GM19351 (cell line): ENCODE results near the gene BRI3BP.
A peak's percentile ranks its signal among the peaks of the same experiment; 100 is the strongest.

Experiments
- ATAC-seq: cut with Tn5 transposase; IDR thresholded peaks from one replicate; pipeline ENCODE4 v1.9.1; 2021; ENCODE audit warnings: mild to moderate bottlenecking, moderate library complexity; ENCODE audit not compliant: unreplicated experiment

Gene BRI3BP

GRCh38 chr12:124993626-124994436 lies at the start of gene BRI3BP:
Gene BRI3BP (plus strand): TSS chr12:124993645. CDS start chr12:124993791, 146 bp downstream.
- peak; percentile 47 for ATAC-seq

DNA sequence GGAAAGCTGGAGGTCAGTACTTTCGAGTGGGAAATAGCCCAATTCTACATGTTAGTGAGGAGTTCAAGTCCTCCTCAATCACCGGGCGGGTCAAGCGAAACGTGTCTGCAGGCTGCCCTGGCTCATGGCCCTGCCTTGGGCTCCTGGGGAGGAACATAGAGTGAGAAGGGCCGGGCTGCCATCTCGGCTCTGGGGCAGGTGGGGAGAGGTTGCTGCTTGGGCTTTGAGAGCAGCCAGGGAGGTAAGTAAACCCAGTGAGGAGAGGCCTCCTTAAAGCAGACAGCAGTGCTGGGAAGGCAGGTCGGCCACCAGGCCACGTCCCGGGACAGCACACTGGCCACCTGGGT lies 47.0 kb upstream of the BRI3BP start:
- ATAC-seq, result no peak

DNA sequence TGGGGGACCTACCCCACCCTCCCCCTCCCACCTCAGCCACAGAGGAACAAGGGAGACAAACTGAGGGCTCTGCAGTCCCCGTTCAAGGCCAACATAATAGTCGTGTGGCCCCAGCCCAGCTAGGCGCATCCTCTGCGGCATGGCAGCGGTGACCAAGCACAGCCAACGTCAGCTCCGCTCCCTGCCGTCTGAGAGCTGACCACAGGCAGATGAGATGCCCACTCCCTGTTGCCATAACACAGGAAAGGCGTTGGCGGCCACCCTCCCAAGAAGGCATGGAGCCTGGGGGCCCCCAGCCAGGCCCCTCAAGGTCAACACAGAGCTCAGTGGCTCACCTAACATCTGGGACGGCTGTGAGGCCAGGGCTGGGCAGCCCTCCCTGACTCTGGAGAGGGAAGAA lies 46.4 kb upstream of the BRI3BP start:
- ATAC-seq, result no peak

- ATAC-seq, result no peak
These were observed 45.7 kb upstream of the BRI3BP start for GRCh38 chr12:124947561-124948398.

- ATAC-seq, result no peak
These were observed 44.4 kb upstream of the BRI3BP start for GRCh38 chr12:124949066-124949465.

- ATAC-seq, result no peak
These were observed 43.4 kb upstream of the BRI3BP start for GRCh38 chr12:124949779-124950728.

- ATAC-seq, result no peak
These were observed 41.1 kb upstream of the BRI3BP start for GRCh38 chr12:124952295-124952694.

- ATAC-seq, result no peak
These were observed 40.6 kb upstream of the BRI3BP start for GRCh38 chr12:124952801-124953200.

DNA sequence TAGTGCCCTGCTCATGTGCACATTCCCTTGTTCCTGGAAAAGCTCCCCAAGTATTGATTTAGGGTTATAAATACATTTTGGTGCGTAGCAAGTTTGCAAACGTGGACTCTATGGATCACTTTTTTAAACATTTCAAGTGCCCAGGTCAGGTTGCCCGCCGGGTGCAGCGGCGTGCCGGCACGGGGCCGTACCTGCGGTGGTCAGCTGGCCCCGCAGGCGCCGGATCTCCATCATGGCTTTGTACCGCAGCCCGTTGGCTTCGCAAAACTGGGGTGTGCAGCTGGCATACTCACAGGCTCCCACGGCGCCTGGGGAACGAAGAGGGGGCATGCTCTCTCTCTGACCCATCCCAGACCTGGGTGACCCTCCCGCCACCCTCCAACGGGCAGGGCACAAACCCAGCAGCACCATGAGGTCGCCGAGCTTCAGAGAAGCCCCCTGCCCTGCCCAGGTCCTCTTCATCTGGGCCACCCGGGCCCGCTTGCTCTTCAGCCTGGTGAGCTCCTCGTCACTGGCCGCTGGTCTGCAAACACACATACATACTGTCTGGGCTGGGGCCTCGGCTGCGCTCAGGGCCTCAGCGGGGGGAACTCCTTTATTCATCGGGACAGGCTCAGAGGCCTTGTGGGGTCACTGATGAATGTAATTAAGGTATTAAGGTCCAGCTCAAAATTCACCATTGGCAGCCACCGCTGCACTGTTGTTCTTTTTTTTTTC lies 39.6 kb upstream of the BRI3BP start:
- ATAC-seq, result no peak

DNA sequence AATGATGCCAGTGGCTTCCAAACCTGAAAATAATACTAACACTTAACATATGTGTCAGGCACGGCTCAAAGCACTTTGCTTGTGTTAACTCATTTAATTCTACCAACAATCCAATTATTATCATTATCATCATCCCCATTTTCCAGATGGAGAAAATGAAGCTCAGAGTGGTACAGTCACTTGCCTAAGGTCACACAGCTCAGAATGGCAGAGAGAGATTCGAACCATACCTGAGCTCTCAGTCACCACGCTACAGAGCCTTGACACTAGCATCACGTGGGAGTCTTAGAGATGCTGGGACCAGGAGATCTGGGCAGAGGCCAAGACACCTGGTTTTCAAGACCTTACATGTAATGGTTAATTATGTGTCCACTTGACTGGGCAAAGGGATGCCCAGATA lies 38.7 kb upstream of the BRI3BP start:
- ATAC-seq, result no peak

DNA sequence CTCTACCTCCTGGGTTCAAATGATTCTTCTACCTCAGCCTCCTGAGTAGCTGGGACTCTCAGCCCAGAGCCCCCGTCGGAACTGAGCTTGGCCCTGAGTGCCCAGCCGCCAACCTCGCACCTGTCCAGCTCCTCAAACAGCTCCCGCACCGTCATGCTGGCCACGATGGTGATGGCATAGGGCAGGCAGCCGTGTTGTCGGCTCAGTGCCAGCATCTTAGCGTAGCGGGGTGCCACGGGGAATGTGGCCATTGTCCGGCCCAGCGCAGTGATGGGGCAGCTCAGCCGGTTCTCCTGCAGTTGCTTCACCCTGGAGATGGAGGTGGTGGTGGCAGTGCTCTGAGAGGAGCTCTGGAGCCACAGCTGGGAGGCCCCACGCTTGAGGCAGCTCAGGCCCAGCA lies 36.9 kb upstream of the BRI3BP start:
- ATAC-seq, result no peak

DNA sequence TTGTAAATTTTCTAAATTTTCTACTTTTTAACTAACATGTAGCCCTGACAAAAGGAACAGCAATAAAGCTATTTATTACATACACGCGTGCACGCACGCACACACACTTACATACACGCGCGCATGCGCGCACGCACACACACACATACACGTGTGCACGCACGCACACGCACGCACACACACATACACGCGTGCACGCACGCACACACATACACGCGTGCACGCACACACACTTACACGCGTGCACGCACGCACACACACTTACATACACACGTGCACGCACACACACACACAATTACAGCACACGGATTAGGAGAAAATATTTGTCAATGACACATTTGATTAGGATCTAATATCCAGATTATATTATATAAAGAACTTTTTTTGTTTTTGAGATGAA lies 32.4 kb upstream of the BRI3BP start:
- ATAC-seq, result no peak

- ATAC-seq, result no peak
These were observed 30.2 kb upstream of the BRI3BP start for GRCh38 chr12:124963211-124963610.

- ATAC-seq, result no peak
These were observed 29.2 kb upstream of the BRI3BP start for GRCh38 chr12:124964251-124964650.

DNA sequence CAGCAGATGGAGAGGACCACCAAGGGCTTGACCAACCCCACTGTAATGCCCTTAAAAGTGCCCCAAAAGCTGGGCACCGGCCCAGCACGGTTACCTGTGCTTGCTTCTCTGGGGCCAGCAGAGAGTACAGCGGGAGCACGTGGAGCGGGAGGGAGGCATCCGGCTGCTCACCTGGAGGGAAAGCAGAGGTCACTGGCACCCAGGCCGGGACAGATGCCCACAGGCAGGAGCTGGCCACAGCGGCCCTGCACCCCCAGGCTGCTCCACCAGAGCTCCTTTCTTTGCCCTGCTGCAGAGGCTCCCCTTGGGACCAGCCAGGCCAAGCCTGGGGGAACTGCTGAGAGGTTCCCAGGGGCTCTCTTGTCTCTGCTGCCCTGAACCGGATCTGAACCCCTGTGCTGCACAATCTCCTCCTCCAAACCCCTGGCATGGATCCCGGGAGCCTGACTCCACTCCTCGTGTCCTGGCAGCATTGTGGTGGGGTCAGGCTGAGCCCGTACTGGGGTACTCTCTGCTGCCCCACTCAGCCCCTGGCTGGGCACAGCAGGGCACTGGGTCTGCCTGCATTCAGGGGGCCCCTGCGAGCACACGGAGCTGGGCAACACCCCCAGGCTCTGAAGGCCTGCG lies 28.5 kb upstream of the BRI3BP start:
- no peak for ATAC-seq

DNA sequence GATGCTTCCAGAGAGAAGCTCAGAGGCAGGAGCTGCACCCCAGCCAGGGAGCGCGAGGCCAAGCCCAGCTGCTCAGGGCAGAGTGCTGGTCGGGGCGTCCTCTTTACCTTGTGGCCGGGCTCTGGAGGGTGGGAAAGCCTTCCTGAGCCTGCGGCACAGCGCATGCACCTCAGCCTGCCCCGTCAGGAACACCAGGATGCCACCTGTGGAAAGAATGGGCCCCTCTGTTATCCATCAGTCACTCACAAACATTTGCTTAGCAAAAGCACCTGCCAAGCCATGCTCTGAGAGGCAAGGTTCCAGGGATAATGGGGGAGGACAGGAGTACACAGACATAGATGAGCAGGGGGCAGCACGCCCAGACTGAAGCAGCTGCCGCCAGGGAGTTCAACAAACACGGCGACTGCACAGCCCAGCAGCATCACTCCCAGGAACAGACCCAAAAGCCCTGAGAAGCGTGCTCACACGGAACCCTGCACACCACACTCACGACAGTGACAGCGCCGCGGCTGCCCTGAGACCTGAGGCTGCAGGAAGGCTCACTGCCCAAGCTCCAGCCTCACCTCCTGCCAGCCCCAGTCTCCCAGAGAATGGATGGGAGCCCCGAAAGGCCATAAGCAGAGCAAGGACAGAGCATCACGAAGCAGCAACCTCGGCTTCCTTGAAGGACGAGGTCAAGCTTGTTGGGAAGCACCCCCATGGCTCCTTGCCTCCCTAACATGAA lies 26.3 kb upstream of the BRI3BP start:
- ATAC-seq, result no peak

DNA sequence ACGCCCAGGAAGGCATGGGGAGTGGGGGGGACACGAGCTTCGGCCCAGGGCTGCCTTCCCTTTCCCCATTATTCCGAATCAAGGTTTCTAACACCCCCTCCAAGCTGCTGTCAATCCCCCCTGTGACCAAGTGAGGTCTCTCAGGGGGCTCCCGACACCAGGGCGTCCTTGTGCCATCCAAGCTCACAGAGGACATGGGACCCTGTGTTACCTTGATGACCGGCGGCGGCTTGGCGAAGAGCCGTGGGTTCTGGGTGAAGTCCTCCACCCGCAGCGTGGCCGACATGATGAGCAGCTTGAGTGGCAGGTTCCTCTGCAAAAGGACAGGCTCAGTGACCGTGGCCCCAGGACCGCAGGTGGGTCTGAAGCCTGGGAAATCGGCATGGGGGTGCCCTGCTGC lies 24.8 kb upstream of the BRI3BP start:
- no peak for ATAC-seq

DNA sequence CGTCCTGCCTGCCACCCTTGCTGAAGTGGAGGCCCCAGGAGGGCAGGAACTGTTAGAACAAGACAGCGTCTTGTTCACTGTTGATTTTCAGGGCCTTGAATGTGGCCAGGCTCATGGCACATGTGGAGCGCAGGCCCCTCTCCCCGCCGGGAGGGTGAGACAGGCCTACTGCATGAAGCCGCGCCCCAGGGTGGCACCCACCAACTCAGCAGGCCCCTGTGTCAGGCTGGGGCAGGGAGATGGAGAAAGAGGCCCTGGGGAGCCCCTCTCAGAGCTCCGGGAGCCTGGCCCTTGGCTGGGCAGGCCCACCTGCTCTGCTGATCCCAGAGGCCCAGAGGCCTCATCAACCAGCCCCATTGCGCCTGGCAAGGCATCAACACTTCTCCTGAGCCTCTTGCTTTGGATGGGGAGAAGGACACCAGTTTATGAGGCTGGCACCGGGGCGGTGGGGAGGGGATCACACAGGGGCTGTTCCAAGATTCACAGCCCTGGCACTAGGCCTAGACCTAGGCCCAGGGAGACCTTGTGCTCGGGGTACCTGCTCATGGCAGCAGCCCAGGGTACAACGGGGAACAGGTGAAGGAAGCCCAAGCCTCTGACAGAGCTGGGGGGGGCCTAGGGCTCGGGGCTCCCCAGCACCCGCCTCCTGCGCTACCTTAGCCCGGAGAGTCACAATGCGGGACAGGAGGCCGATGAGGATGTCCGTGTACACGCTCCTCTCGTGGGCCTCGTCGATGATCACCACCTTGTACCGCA lies 22.6 kb upstream of the BRI3BP start:
- no peak for ATAC-seq

- no peak for ATAC-seq
These were observed 21.8 kb upstream of the BRI3BP start for GRCh38 chr12:124971603-124972002.
